SH-SY5Y (cell line): ENCODE results near the gene C11orf65.

Source experiments
- GATA2 ChIP-seq: IDR thresholded peaks from 2 replicates; pipeline ENCODE4 v1.6.1; 2011; ENCODE audit warnings: mild to moderate bottlenecking, low read depth, low read length
- GATA3 ChIP-seq: IDR thresholded peaks from 2 replicates; pipeline ENCODE4 v1.6.1; 2011; ENCODE audit warnings: low read depth, mild to moderate bottlenecking, low read length, moderate library complexity

- no peak for TF ChIP-seq GATA2
- no peak for TF ChIP-seq GATA3
Measured at GRCh38 chr11:108405706-108406105, 61.6 kb downstream of the C11orf65 start.
